Colon (tissue), 2 donors: ENCODE results near the gene FBXW4.
"Not testable (repeated sequence)": the region's sequence is repeated elsewhere in the genome, so short reads cannot be mapped to it uniquely, and the experiment has no call there.

Experiments
- FAIRE-seq: peaks from 2 replicates; lab custom pipeline; 2012; peaks lifted over from hg19 to GRCh38; lab: Jason Lieb, UNC
- donor health status: control.
- donor health status: control.

Gene FBXW4

DNA sequence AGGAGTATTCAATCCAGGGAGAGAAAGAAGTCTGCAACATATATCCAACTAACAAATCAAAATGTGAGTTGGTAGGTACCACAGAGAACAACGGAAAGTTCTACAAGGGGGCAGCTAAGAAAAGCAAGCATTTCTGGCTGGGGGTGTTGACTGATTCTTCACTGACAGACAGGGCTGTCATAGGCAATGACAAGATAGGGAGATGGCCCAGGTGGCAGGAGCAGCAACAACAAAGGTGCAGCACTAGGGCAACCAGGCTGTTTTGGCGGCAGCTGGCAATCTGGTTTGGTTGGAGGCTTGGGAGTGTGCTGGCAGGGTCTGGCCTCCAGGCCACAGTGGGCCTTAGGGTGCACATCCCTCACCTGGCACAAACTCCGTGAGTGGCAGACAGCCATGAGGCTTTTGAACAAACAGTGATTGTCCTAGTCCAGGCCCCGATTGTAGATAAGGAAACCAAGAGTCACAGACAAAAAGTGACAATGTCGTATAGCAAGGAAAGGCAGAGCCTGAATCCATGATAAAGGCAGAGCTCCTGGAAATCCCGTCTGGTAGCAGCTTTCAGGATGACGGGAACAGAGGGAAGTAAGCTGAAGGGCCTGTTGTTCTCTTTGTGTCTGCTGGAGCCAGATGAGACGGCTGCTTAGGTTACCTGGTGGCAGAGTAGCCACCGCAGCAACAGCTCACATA, 78.4 kb downstream of the FBXW4 start:
- no peak for FAIRE-seq

DNA sequence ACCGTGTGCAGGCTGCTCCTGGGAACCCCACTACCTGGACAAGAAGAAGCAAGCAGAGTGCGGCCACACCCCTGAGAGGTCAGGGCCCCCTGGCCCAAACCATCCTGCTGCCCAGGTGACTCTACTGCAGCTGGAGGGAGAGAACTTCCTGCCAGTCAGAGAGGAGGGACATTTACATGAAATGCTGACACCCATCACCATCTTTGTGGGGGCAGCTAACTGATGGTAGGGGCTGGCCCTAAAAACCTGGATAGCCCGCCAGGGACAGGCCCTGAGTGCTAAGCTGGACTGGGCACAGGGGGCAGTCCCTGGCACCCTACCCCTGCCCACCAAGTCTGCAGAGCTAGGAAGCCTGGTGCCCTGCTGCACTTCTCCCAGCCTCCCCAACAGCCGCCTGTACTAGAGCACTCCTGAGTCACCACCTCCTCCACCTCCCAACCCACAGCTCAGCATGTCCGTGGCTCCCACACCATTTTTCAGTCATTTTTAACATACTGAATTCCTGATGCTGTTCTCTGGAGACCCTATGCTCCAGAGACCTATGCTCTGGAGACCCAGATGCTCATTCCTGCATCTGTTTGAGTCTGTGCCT, 79.3 kb downstream of the FBXW4 start:
- no peak for FAIRE-seq

DNA sequence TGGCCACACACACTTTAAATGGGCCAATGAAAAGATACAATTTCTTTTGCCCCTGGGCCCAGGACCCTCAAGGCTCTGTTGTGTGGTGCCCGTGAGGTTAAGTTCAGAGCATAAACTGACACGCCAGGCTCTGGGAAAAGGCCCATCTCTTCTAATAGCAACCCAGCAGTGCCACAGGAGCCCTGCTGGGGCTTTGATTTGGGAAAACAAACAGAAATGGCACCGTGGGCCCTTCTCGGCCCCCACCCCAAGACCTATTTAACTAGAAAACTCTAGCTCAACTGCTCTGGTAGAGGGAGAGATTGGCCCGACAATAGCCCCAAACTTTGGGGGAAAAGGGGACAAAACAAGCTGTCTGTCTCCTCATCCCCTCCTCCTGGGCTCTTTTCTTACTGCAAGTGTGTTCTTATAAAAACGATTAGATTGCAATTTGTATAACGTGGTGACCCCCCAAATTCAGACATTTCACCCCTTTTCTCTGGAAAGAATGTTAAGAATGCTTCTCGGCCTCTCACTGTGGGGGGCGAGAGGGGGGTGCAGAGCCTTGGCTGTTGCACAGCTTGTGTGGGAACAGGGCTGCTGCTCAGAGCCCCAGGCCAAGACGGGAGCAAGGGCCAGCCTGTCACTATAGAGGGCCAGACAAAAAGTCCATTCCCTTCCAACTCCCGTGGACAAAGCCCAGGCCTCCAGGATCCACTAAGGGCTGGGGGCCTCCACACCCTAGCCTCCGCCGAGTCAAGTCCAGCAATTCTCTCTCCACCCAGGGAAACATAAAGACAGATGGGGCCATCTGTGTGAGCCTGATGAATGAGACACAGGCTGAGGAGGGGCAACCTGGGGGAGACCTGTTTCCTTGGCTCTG, 80.1 kb downstream of the FBXW4 start:
- no peak for FAIRE-seq

DNA sequence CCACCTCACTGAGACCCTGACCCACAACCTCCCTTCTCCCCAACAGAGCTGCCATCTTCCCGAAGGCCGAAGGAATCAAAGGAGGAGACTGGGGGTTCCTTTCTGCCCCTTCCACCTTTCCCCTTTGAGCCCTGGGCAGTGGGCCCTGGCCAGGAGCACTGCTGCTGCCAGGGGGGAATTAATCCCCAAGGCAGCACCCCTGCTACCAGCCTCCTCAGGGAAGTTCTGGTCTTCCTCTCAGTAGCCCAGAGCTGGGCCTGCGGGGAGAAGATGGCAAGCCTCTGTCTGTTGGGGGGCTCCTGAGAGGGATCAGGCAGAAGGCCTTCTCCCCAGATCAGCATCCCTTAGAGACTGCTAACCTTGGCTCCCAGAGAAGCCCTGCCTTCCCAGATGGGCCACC, 81.3 kb downstream of the FBXW4 start:
- FAIRE-seq: no peak

DNA sequence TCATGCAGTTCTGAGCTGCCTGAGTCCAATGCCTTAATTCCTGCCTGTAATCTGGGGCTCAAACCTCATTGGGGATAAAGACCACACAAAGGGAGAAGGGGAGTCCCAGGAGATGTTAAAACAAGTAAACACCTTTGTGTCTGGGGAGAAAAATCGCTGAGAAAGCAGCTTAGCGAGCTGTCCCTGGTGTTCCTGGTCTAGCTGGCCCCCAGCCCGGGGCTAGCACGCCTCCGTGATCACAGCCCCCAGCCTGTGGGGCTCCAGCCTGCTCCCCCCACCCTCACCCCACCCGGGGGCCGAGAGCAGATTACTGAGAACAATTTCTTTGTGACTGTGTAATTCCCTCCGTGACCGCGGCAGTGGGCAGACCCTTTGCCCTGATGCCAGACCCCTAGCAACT, 82.1 kb downstream of the FBXW4 start:
- no peak for FAIRE-seq

DNA sequence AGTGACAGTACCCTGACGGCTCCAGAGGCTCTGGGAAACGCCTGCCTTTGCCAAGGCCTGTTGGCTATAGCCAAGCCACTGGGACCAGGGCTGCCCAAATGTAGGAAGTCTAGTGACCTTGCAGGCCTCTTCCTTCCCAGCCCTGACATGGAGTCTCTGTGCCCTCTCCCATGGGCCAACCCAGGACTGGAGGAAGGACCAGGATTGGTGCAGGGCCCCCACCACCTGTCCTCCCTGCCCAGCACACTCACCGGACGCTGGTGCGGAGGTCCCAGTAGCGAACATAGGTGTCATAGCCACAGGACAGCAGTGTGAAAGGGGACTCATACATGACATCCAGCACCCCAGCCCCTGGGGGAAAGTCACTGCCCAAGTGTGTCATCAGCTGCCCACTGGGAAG, 82.9 kb downstream of the FBXW4 start:
- no peak for FAIRE-seq

DNA sequence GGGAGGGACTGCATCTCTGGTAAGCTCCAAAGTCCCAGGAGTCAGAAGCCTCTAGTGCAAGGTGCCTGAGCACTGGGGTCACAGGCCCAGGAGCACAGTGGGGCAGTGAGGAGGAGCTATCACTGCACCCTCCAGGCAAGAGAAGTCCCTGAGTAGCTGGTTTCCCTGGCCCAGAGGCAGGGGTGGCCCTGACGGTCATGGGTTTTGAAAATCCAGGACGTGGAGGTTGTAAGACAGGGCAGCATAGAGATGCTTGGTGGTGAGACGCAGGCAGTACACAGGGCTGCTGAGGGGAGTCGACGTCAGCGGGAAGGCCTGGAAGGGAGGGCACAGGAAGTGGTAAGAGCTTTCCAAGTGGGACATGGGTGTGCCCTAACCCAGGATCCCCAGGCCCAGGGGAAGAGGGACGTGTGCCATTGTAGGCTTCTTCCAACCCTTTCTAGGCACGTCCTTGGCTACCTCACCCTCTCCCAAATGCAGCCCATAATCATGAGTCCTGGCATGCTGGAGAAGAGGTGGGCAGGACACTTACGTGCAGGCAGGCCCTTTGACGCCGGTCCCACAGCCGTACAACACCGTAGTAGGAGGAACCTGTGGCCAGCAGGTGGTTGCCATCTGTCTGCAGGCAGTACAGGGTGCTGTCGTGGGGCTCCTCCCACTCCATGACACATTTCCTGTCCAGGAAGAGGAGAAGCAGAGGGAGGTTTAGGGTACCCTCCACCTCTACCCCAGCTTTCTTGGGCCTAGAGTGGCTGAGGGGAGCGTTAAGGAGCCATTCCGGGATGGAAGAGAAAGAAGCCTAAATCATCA, 83.7 kb downstream of the FBXW4 start:
- FAIRE-seq: no peak

DNA sequence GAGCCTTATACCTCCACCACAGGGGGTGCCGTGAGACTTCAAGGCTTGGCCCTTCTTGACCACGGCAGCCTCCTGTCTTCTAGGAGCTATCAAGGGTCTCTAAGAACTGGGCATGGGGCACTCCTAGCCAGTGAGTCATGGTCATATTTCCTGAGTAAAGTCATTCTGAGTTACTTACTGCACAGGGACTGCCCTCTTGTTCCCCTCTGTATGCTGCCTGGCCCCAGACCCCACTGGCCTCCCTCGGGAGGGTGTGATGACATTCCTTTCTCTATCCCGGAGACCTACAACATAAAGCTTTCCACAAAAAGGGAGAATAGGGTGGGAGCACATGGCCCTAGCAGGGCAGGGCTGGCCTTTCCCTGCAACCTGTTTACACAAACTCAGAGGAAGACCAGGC, 85.5 kb downstream of the FBXW4 start:
- no peak for FAIRE-seq

DNA sequence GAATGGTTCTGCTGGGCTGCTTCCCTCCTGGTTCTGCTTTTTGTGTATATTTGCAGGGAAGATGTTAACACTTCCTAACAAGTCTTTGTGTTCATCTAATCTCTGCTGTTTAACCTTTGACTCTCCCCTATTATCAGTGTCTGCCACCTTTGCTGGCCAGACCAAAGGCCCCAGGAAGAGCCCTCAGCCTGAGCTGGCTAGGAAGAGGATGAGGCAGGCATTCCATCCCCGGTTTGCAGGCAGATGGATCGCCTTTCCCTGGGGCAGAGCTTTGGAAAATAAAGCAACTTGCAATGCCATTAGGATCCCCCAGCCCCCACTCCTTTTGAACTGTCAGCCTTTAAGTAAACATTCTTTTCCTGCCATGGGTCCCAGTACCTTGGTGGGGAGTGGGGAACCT, 87.8 kb downstream of the FBXW4 start:
- FAIRE-seq: no peak

DNA sequence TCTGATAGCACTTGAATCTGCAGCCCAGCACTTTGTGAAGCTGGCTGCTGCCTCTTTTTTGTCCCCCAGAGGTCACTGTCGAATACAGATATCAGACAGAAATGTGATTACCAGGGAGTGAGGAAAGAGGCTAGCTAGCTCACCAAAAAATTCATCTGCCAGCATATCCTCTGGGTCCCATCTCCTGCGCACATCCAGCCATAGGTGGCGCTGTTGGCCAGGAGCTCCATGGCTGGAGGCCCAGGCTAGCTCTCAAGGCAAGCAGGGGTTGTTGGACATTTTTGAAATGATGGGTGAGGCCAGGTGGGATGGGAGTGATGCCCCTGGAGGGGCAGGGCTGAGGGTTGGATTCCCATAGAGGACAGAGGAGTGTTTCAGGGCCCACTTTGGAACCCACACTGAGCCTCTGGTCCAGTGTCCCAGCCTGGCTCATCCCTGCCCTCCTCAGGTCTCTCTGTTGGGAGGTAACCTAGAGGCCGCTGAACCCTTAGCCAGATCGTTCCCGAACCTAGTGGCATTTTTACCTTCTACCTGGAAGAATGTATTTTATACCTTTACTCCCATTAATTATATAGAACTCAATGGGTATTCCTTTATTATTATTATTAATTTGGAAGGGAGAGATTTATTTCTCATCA, 92.1 kb downstream of the FBXW4 start:
- FAIRE-seq: no peak

DNA sequence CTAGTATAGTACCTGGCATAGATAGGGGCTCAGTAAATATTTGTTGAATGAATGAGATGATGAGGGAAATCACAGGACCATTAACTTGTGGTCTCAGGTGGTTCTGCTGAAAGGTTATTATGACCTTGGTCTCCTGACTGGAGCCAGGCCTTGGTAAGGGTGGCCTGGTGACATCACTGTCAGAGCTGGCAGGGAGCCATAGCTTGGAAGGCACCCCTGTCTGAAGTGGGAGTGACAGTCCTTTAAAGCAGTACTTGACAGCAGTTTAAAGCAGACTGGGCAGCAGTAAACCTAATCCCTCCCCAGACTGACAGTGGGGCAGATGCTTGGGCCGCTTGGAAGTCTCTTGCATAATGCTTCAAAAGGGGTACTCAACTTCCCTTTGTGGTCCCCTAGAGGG, 93.4 kb downstream of the FBXW4 start:
- no peak for FAIRE-seq

DNA sequence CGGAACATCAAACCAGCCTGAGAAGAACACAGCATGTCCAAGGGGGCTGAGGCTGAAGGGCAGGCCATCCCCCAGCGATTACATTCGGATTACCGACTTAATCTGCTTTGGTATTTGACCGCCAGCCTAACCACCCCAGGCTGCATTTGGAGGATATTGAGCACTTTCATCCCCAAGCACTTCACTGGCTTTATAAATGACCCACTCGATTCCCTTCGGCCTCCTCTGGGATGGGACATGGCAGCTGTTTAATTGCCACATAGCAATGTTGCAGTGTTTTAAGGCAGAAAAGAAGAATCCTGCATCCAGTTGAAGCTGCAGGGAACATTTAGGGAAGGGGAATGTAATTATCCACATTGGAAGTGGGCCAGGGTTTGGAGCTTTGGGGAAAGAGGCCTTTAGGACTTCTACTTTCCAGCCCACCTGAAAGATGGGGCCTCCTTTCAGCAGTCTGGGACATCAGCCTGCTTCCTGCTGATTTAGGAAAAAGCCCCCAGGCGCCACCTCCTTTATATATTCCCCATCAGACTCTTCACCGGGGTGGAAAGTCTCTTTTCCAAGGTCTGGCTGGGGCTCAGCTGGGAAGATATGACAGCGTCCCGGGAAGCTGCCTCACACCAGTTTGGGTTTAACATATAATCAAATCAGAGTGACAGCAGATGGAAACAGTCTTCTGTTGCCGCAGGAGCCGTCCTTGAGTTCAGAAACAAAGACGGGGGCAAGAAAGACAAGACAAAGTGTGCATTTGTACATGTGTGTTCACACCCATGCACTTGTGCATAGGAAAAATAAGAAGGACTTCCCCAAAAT, 97.7 kb downstream of the FBXW4 start:
- FAIRE-seq: no peak

DNA sequence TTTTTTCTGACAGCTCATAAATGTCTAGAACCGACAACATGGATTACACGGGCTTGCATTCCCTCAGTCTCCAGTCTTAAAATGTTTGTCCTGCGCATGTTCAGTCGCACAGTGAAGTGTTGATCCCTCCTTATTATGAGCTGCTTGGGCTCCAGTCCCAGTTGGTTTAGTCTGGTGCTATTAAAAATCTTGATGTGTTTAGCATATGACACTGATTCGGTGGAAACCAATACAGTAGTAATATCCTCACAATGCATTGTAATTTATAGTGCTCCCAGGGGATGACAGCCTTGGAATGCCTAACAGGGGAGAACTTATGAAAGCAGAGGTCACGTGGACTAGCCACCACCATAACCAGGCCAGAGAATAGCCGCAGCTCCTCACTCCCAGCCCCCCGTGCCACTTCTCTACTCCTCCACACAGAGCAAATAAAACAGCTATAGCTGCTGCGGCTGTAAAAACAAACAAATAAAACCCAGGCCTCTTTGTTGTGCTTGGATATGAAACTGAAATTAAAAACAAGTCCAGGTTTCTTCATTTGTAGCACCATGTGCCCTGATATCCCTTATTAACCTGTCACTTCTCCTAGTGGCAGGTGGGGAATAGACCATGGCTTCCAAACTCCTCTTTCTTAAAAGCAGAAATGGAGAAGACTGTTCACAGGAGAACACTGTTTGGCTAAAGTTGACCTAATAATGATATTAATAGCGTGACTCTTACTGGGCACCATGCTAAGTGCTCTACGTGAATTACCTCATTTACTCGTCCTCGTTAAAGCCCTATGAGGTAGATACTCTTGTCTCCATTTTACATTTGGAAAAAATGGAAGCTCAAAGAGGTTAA, 99.2 kb downstream of the FBXW4 start:
- no peak for FAIRE-seq

DNA sequence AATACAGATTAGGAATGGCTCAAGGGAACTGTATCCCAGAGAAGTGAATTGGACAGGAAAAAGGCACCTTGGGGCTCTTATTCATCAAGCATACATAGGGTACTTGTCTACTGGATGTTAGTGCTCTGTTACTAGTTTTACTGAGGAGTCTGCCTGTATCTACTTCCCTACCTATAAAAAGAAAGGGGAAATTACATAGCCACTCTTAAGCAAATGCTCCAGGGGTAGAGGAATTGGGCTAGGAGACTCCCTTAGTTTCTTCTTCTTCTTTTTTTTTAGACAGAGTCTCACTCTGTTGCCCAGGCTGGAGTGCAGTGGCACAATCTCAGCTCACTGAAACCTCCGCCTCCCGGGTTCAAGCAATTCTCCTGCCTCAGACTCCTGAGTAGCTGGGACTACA, 101.6 kb downstream of the FBXW4 start:
- not testable (repeated sequence) for FAIRE-seq

DNA sequence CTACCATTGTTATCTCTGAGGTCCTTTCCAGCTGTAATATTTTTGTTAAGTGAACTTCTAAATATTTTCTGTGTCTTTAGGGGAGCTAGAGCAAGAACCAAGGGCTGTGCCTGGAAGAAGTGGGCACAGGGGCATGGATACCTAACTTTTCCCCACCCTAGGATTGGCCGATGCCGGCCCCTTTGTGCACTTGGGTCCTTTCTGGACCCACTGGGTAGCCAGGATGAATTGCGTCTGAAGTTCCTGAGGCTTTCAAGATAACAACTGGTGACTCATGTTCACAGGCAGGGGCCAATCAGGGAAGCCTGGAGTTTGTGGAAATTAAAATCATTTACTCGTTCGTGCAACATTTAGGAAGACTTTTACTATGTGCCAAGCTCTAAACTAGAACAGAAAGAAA, 106.1 kb downstream of the FBXW4 start:
- FAIRE-seq: no peak

DNA sequence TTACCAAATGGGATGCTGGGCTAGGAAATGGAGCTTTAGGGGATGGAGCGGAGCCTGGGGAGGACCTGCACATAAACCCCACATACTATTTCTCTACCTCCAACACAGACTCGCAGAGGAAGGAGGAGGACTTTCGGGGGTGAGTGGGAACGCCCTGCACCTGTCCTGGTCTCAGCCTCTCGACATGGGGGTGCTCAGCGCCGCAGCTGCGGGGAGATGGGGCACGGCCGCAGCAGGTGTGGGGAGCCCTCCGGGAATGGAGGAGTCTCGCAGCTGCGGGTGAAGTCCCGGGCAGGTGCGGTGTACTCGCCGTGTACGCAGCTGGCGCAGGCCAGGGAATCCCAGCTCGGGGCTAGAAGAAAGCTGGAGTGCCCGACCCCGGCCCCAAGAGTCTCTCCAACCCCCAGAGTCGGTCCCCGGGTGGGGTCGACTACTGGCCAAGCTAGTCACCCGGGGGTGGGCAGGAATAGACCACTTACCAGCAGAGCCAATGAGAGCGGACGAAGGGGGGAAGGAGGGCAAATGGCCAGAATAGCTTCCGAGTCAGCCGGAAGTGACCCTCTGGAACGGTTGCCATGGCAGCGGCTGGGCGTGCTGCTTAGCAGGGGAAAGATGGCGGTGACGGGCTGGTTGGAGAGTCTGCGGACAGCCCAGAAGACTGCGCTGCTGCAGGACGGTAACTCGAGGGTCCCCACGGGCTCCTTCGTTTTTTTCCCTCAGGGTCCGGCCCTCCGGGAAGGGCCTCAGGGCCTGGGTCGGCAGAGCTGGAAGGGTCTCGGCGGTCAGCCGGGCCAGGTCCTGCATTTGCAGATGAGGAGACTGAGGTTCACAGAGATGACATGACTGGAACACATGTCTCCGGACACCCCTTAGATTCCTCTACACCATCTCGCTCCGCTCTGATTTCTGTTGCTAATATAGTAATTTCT, 107.0 kb downstream of the FBXW4 start, which contains the start of the genes DPCD and POLL:
Gene DPCD, plus strand, starts transcription at position 597 of the 929 bp plus-strand sequence. Its CDS starts 16 bp downstream, at position 613.
Gene POLL, minus strand, starts transcription at position 533 of the 929 bp plus-strand sequence. CDS start 897 bp downstream, outside the sequence.
- FAIRE-seq: no peak

DNA sequence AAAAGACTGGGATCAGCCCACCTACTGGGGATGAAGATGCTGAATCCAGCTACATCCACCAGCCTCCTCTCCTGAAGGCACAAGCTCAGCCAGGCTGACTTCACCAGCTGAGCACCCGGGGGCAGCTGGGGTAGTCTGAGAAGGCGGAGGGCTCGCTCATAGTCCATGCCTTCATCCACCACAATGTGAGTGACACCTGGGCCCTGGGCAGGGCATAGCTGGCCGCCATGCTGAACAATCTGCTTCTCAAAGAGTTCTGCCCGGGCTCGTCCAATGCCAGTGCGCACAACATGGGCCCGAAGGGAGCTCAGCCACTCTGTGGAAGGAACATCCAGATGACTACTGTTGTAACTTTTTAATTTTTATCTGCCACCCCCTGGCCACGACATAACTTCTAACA, 109.1 kb downstream of the FBXW4 start:
- FAIRE-seq: no peak

DNA sequence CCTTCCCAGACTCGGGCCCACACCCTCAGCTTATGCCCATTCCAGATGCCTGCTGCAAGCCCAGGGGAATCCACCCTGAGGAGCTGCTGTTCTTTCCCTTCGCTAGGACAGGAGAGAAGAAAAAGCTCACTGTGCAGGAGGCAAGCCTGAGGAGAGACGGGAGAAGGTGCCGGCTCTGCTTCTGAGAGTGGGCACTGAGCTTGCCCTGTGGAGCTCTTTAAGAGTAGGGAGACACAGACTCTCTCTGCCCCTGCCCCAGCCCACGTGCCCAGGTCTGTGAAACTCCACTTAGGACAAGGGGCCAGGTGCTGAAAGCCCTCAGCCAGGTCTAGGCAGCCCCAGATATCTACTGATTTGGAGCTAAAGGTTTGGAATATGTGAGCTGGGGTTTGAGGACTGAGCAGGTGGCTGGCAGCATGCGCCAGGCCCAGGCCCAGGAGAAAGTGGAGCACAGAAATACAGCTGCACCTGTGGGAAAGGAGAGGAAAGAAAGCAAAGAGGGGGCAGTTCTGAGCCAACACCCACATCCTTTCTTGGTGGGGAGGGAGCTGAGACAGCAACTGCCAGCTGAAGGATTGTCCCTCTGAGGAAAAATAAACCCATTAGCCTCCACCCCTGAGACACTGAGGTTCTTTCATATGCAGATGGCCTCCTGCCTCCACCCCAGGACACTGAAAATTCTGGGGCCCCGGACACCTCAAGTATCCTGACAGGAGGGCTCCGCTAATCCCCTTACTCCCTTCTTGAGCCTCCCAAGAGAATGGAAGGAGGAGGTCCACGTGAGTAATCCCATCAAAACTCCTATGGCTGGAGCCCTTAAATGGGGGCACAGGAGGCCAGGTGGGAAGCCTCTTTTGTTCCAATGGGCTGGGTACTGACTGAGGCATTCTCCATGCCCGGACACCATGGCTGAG, 114.2 kb downstream of the FBXW4 start:
- FAIRE-seq: no peak
